Activated effector memory CD4-positive, alpha-beta T cell treated with anti-CD3 and anti-CD28 coated beads, Interleukin-2, amount 50 U/mL, for 16 hours (primary cell): ENCODE results near the gene RAPGEF6.
"Not testable (repeated sequence)": the region's sequence is repeated elsewhere in the genome, so short reads cannot be mapped to it uniquely, and the experiment has no call there.

Experiments used
- DNase-seq: peaks from one replicate; pipeline ENCODE4 v3.0.0-alpha.2; 2020

The RAPGEF6 gene

GRCh38 chr5:131382407-131383395, 252.3 kb downstream of the RAPGEF6 start:
- peak; percentile 72 for DNase-seq

DNA sequence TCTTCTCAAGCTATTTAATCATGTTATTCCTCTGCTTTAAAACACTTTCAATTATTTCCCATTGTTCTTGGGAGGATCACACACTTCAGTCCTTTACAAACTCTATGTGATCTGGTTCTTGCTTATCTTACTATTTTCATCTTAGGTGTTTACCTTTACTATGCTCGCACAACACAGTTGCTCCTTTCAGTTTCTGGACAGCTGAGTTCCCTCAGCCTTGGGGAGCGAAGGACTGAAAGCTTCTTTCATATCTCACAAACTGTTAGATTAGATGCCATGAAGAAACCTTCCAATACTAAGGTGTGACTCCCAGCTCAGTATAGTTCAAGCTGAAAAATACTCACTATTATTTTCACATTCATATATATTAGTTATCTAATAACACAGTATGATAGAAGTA, 253.3 kb downstream of the RAPGEF6 start:
- no peak for DNase-seq

DNA sequence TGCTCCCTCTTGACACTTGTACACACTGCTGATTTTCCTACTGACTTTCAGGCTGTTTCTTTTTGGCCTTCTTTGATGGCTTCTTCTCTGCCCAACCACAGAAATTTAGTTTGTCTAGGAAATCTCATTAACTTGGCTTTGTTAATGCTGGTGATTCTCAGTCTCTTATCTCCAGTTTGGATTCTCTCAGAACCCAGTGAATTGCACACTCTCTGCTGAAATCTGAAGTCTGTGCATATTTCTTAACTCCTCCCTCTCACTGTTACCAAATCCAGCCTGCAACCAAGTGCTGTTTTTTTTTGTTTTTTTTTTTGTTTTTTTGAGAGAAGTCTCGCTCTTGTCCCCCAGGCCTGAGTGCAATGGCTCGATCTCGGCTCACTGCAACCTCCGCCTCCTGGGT, 254.0 kb downstream of the RAPGEF6 start:
- DNase-seq, result no peak

DNA sequence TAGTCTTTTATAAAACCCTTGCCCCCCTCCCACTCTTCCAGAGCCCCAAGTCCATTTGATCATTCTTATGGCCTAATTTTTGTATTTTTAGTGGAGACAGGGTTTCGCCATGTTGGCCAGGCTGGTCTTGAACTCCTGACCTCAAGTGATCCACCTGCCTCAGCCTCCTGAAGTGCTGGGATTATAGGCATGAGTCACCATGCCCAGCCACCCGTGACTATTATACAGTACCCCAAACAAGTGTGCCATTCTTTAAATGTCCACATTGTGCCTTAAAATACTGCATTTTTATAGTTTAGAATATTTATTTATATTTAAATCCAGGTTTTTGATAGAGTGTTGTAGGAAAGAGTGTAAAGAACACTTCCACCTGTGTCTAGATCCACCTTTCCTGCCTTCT, 254.8 kb downstream of the RAPGEF6 start:
- DNase-seq, result not testable (repeated sequence)

DNA sequence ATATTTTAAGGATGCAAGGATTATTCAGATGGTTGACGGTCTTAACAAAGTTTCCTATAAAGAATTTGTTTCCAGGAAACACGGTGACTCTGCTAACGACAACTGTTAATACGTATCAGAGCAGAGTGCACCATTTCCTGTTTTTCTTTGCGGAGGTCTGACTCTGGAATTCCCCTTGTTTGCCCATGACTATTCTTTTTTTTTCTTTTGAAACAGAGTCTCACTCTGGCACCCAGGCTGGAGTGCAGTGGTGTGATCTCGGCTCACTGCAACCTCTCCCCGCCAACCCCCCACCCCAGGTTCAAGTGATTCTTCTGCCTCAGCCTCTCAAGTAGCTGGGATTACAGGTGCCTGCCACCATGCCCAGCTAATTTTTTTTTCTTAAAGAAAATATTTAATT, 255.3 kb downstream of the RAPGEF6 start:
- peak; percentile 88 for DNase-seq

- DNase-seq, result no peak
These were observed 256.1 kb downstream of the RAPGEF6 start for GRCh38 chr5:131378721-131379541.

- DNase-seq, result no peak
These were observed 257.2 kb downstream of the RAPGEF6 start for GRCh38 chr5:131377785-131378325.

DNA sequence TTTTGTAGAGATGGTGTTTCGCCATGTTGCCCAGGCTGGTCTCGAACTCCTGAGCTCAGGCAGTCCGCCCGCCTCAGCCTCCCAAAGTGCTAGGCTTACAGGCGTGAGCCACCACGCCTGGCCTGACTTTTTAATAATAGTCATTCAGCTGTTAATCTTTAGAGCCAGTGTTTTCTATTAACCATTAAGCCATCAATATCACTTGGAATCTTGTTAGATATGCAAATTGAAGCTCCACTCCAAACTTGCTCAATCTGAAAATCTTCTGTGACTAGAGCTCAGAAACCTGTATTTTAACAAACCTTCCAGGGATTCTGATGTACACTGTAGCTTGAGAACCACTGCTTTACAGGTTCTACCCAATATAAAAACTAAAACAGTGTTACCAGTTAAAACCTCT, 257.7 kb downstream of the RAPGEF6 start:
- no peak for DNase-seq

DNA sequence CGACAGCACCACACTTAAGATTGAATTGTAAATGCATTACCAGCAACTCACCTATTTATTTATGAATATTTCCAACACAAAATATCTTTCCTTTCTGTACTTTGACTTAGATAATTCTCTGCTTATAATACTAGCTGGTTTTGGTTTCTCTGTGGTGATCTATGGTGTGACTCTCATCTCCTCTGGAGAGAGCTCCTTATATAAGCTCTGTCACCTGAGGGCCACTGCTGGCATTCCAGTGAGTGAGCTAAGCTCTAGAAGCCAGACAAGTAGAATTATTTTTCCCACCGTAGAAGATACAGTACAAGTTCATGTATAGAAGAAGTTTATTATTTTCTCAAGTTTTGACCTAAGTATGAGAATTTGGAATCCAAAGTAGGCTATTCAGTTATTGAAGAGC, 259.7 kb downstream of the RAPGEF6 start:
- no peak for DNase-seq
